Esophagus mucosa (tissue), 1 donor: ENCODE data around the gene SLC27A2. TPM values are rescaled to one million over a fixed set of nuclear protein-coding genes. Genes with fewer than 3 reads are reported as not detected.
"Not testable (repeated sequence)": the region's sequence is repeated elsewhere in the genome, so short reads cannot be mapped to it uniquely, and the experiment has no call there.

ENCODE experiments used
- ATAC-seq: fragments of 200-7000 bp; cut with Tn5 transposase; one replicate; pipeline ENCODE4 v1.9.1; 2020
- total RNA-seq: library from RNA; stranded (reverse); gene quantifications from one replicate; pipeline ENCODE4 v1.2.4, GENCODE V29; 2023
- donor health status: DM: yes; HTN: yes; CAD: no.

The SLC27A2 gene
- 0.92 TPM for total RNA-seq

- ATAC-seq, result peak; percentile 58
These were observed at the start of gene SLC27A2 for GRCh38 chr15:50181969-50182218. Gene SLC27A2 (plus strand): TSS chr15:50182196. CDS start chr15:50182428, 232 bp downstream.

GRCh38 chr15:50132251-50132984 lies 49.6 kb upstream of the SLC27A2 start:
- not testable (repeated sequence) for ATAC-seq

- no peak for ATAC-seq
These were observed 47.4 kb upstream of the SLC27A2 start for GRCh38 chr15:50134524-50135024.

GRCh38 chr15:50135031-50135551 lies 46.9 kb upstream of the SLC27A2 start:
- no peak for ATAC-seq

- ATAC-seq, result peak; percentile 71
These were observed 44.6 kb upstream of the SLC27A2 start for GRCh38 chr15:50137330-50137761.

- no peak for ATAC-seq
These were observed 44.1 kb upstream of the SLC27A2 start for GRCh38 chr15:50137893-50138292.

- ATAC-seq, result no peak
These were observed 43.6 kb upstream of the SLC27A2 start for GRCh38 chr15:50138391-50138790.

- no peak for ATAC-seq
These were observed 41.9 kb upstream of the SLC27A2 start for GRCh38 chr15:50140098-50140497.

GRCh38 chr15:50140983-50141382 lies 41.0 kb upstream of the SLC27A2 start:
- ATAC-seq, result no peak

- no peak for ATAC-seq
These were observed 40.1 kb upstream of the SLC27A2 start for GRCh38 chr15:50141856-50142255.

GRCh38 chr15:50143255-50143860 lies 38.6 kb upstream of the SLC27A2 start:
- no peak for ATAC-seq

- ATAC-seq, result no peak
These were observed 37.5 kb upstream of the SLC27A2 start for GRCh38 chr15:50144341-50145120.

GRCh38 chr15:50145451-50145872 lies 36.5 kb upstream of the SLC27A2 start:
- peak; percentile 56 for ATAC-seq

GRCh38 chr15:50146632-50147031 lies 35.4 kb upstream of the SLC27A2 start:
- no peak for ATAC-seq

- peak; percentile 68 for ATAC-seq
These were observed 33.5 kb upstream of the SLC27A2 start for GRCh38 chr15:50148362-50148963.

GRCh38 chr15:50149090-50149489 lies 32.9 kb upstream of the SLC27A2 start:
- peak; percentile 96 for ATAC-seq

- no peak for ATAC-seq
These were observed 31.6 kb upstream of the SLC27A2 start for GRCh38 chr15:50150349-50150748.

GRCh38 chr15:50150851-50151250 lies 31.1 kb upstream of the SLC27A2 start:
- no peak for ATAC-seq

- ATAC-seq, result no peak
These were observed 30.5 kb upstream of the SLC27A2 start for GRCh38 chr15:50151476-50151875.

GRCh38 chr15:50158236-50158635 lies 23.8 kb upstream of the SLC27A2 start:
- ATAC-seq, result not testable (repeated sequence)

GRCh38 chr15:50162969-50163718 lies 18.9 kb upstream of the SLC27A2 start:
- ATAC-seq, result no peak
